Choroid plexus epithelial cell (primary cell): ENCODE results near the gene MVP.
"Not testable (repeated sequence)": the region's sequence is repeated elsewhere in the genome, so short reads cannot be mapped to it uniquely, and the experiment has no call there.

Source experiments
- DNase-seq: peaks from one replicate; pipeline ENCODE4 v3.0.0-alpha.2; 2010; ENCODE audit warnings: low read depth
- H3K4me3 ChIP-seq: 2 replicates; pipeline ENCODE4 v1.5.1; 2011; ENCODE audit warnings: low read depth, mild to moderate bottlenecking, control low read depth, low read length, moderate library complexity
- TF ChIP-seq, protein P1 (sequence below): conservative IDR thresholded peaks from 2 replicates; pipeline ENCODE4 v1.5.1; 2011; ENCODE audit warnings: low read depth, mild to moderate bottlenecking, control low read depth, inconsistent platforms, low read length, moderate library complexity

Gene MVP

GRCh38 chr16:29784157-29784556 lies 36.1 kb upstream of the MVP start:
- DNase-seq = no peak
- H3K4me3 ChIP-seq = no peak overlapping the region
- TF ChIP-seq, protein P1, sequence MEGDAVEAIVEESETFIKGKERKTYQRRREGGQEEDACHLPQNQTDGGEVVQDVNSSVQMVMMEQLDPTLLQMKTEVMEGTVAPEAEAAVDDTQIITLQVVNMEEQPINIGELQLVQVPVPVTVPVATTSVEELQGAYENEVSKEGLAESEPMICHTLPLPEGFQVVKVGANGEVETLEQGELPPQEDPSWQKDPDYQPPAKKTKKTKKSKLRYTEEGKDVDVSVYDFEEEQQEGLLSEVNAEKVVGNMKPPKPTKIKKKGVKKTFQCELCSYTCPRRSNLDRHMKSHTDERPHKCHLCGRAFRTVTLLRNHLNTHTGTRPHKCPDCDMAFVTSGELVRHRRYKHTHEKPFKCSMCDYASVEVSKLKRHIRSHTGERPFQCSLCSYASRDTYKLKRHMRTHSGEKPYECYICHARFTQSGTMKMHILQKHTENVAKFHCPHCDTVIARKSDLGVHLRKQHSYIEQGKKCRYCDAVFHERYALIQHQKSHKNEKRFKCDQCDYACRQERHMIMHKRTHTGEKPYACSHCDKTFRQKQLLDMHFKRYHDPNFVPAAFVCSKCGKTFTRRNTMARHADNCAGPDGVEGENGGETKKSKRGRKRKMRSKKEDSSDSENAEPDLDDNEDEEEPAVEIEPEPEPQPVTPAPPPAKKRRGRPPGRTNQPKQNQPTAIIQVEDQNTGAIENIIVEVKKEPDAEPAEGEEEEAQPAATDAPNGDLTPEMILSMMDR = no peak

DNA sequence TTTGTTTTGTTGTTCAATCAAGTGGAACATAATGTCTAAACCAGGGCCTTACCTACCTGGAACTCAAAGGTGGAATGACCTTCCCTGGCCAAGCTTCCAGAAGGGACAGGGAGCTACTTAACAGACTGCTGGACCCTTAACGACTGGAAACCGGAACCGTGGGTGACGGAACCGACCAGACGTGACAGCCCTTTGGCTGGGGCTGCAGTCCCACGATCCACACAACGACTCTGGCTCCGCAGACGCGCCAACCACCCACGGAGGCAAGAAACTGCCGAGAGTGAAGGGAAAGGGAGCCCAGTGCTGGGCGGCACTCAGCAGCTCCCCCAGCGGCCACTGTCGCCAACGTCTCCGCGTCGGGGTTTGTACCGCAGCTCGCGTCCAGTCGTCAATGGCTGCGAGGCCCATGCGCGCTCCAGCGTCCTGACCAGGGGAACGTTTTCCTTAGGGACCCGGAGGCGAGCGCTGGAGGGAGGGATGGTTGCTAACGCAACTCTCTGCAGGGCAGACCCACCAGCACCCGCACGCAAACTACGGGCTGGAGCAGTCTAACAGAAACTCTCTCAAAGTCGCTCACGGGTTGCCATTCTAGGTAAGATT lies 35.3 kb upstream of the MVP start:
- TF ChIP-seq, protein P1 = peak; percentile 86
- DNase-seq = peak; percentile 69
- peak overlapping the region; percentile 55 for H3K4me3 ChIP-seq

- H3K4me3 ChIP-seq, DNase-seq: not testable (repeated sequence)
Observed at GRCh38 chr16:29787155-29787554, 33.1 kb upstream of the MVP start.

DNA sequence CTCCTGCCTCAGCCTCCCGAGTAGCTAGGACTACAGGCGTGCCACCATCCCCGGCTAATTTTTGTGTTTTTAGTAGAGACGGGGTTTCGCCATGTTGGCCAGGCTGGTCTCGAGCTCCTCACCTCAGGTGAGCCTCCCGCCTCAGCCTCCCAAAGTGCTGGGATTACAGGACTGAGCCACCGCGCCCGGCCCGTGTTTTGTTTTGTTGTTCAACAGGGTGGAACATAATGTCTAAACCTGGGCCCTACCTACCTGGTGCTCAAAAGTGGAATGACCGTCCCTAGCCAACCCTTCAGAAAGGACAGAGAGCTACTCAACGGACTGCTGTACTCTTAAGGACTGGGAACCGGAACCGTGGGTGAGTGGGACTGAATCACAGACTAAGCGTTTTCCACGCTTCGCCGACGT lies 30.5 kb upstream of the MVP start:
- TF ChIP-seq, protein P1 = no peak
- no peak for DNase-seq
- H3K4me3 ChIP-seq = peak overlapping the region; percentile 97

GRCh38 chr16:29790183-29790948 lies 29.9 kb upstream of the MVP start, which contains the start of gene KIF22:
Gene KIF22, plus strand, starts transcription at chr16:29790751. Its CDS starts 9 bp downstream, at chr16:29790760.
- DNase-seq = peak; percentile 99
- TF ChIP-seq, protein P1 = peak; percentile 75
- H3K4me3 ChIP-seq = peak within 1 kb of the TSS; percentile 97

DNA sequence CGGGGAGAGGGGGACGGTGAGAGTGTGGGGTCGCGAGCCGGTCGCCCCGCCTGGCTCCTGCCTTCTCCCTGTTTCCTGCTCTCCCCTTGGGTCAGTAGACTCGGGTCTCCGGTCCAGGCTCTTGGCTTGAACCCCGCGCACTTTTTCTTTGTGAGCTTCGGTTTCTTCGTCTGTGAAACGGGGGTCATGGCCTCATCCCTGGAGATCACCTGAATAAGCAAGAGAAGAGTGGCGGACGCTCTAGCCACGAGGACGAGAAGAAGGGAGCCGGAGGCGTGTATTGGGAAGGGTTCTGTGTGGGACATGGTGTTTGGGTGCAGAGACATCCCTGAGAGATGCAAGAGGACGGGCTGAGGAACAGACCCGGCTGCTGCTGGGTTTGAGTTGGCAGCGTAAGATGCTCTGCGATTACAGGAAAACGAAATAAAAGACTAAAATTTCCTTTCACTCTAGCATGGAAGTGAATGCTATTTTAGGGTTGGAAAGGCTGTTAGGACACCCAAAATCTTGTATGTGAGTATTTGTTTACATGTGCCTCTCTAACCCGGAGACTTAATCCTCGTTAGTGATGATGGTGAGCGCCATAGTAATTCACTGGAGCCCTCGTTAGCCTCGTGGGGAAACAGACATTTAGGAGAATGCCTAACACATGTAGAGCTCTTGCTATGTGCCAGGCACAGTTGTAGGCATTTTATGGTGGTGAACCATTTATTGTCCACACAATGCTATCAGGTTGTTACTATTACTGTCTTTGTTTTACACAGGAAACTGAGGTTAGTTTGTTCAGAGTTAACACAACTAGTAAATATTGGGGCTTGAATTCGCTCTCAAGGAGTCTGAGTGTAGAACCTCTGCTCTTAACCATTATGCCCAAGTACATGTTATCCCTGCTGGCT lies 29.1 kb upstream of the MVP start:
- TF ChIP-seq, protein P1 = no peak
- DNase-seq = peak; percentile 24
- peak overlapping the region; percentile 97 for H3K4me3 ChIP-seq
